ENCODE measurements around the gene ABCC10.
"Not testable (repeated sequence)": the region's sequence is repeated elsewhere in the genome, so short reads cannot be mapped to it uniquely, and the experiment has no call there.

The ABCC10 gene

GRCh38 chr6:43445576-43445975 is 18.2 kb downstream of the ABCC10 start:
- no peak for DNase-seq

- DNase-seq: no peak
Measured at GRCh38 chr6:43447604-43448003, 20.3 kb downstream of the ABCC10 start.

GRCh38 chr6:43448916-43449315 is 21.6 kb downstream of the ABCC10 start:
- no peak for DNase-seq

GRCh38 chr6:43450699-43451131 is 23.4 kb downstream of the ABCC10 start:
- no peak for DNase-seq

GRCh38 chr6:43451348-43451747 is 24.0 kb downstream of the ABCC10 start:
- DNase-seq: no peak

GRCh38 chr6:43451939-43452338 is 24.6 kb downstream of the ABCC10 start:
- no peak for DNase-seq

- no peak for DNase-seq
Measured at GRCh38 chr6:43452896-43453295, 25.6 kb downstream of the ABCC10 start.

- no peak for DNase-seq
Measured at GRCh38 chr6:43453831-43454230, 26.5 kb downstream of the ABCC10 start.

- DNase-seq: peak; percentile 71
Measured at GRCh38 chr6:43454290-43454695, 27.0 kb downstream of the ABCC10 start.

- DNase-seq: peak; percentile 39
Measured at GRCh38 chr6:43454696-43455530, 27.6 kb downstream of the ABCC10 start.

- peak; percentile 49 for DNase-seq
Measured at GRCh38 chr6:43455531-43456428, 28.4 kb downstream of the ABCC10 start, which contains the start of gene DLK2. Gene DLK2, minus strand, starts transcription at chr6:43455548. Its CDS starts 723 bp downstream, at chr6:43454825.

GRCh38 chr6:43457643-43458042 is 30.3 kb downstream of the ABCC10 start:
- DNase-seq: no peak

- not testable (repeated sequence) for DNase-seq
Measured at GRCh38 chr6:43458154-43458553, 30.8 kb downstream of the ABCC10 start.

GRCh38 chr6:43459535-43459934 is 32.2 kb downstream of the ABCC10 start:
- DNase-seq: no peak

- DNase-seq: no peak
Measured at GRCh38 chr6:43460032-43460431, 32.7 kb downstream of the ABCC10 start.

- no peak for DNase-seq
Measured at GRCh38 chr6:43461936-43462335, 34.6 kb downstream of the ABCC10 start.

GRCh38 chr6:43464337-43464736 is 37.0 kb downstream of the ABCC10 start:
- DNase-seq: no peak

- no peak for DNase-seq
Measured at GRCh38 chr6:43465948-43466347, 38.6 kb downstream of the ABCC10 start.

- DNase-seq: not testable (repeated sequence)
Measured at GRCh38 chr6:43467265-43467664, 39.9 kb downstream of the ABCC10 start.

- DNase-seq: no peak
Measured at GRCh38 chr6:43467752-43468151, 40.4 kb downstream of the ABCC10 start.

GRCh38 chr6:43468240-43468639 is 40.9 kb downstream of the ABCC10 start:
- DNase-seq: no peak

- no peak for DNase-seq
Measured at GRCh38 chr6:43468748-43469681, 41.7 kb downstream of the ABCC10 start.

- no peak for DNase-seq
Measured at GRCh38 chr6:43469947-43470346, 42.6 kb downstream of the ABCC10 start.

All from CD4-positive, alpha-beta T cell treated with Interleukin-10 for 1 hour (primary cell).